GM10266 (cell line): ENCODE results near the gene ACY1.

Experiments
- DNase-seq: peaks from one replicate; pipeline ENCODE4 v3.0.0; 2012; ENCODE audit errors: extremely low spot score
- CTCF ChIP-seq: IDR thresholded peaks from 2 replicates; pipeline ENCODE4 v1.5.1; 2012; ENCODE audit warnings: mild to moderate bottlenecking, low read depth; ENCODE audit not compliant: control insufficient read depth, insufficient read depth; ENCODE audit errors: missing control alignments

ACY1 gene

GRCh38 chr3:52005571-52005986 is 22.2 kb downstream of the ACY1 start:
- DNase-seq = no peak
- no peak for TF ChIP-seq CTCF

GRCh38 chr3:52006017-52006819 is 22.9 kb downstream of the ACY1 start:
- no peak for TF ChIP-seq CTCF
- no peak for DNase-seq

GRCh38 chr3:52006820-52007133 is 23.4 kb downstream of the ACY1 start:
- TF ChIP-seq CTCF = no peak
- DNase-seq = no peak

GRCh38 chr3:52007291-52007690 is 24.0 kb downstream of the ACY1 start:
- TF ChIP-seq CTCF = no peak
- DNase-seq = no peak

GRCh38 chr3:52010431-52010830 is 27.1 kb downstream of the ACY1 start:
- TF ChIP-seq CTCF = no peak
- DNase-seq = no peak

- TF ChIP-seq CTCF = no peak
- no peak for DNase-seq
Measured at GRCh38 chr3:52012699-52013098, 29.4 kb downstream of the ACY1 start.

GRCh38 chr3:52013802-52014598 is 30.7 kb downstream of the ACY1 start:
- DNase-seq = no peak
- TF ChIP-seq CTCF = no peak
